ENCODE data around the gene FLAD1. TPM values are rescaled to one million over a fixed set of nuclear protein-coding genes. Genes with fewer than 3 reads are reported as not detected.

FLAD1 gene
- total RNA-seq, 1 experiment from 2014 or later = 97.0 TPM

- Mint-ChIP-seq H3K4me1 (peaks cover 43 to 44% of the 10 kb centered on the region in 2 experiments), H3K27ac (no peak overlapping the region; a peak in 4 of 7 replicates), H3K4me3 (no peak overlapping the region; a peak in 1 of 5 replicates), H3K27me3 (ENCODE audit: low read depth) (no peaks in the 10 kb centered on the region), H3K9me3 (no peaks in the 10 kb centered on the region), H3K36me3 (ENCODE audit: insufficient read depth in 1 of 3, low read depth in 3 of 3) (peaks cover 9 to 31% (median 14%) of the 10 kb centered on the region in 3 experiments; a peak in 6 of 7 replicates)
- peak overlapping the region; percentile 97 for H3K27ac ChIP-seq (ENCODE audit: insufficient read length, low read depth, low read length)
- no peak overlapping the region; the same call in 1 of the 2 replicates for H3K4ac ChIP-seq (ENCODE audit: low read depth, low read length)
- no peaks in the 10 kb centered on the region for H3K27me3 ChIP-seq (ENCODE audit: insufficient read depth, low read length)
- H3T11ph ChIP-seq (ENCODE audit: low read length) = peak overlapping the region; percentile 40
- H3K14ac ChIP-seq (ENCODE audit: insufficient read depth, low read length) = peak overlapping the region; percentile 74; the same call in 1 of the 2 replicates
- H3K79me1 ChIP-seq (ENCODE audit: insufficient read depth, low read depth, low read length, poor library complexity, severe bottlenecking) = peaks cover 5% of the 10 kb centered on the region
- H4K20me1 ChIP-seq (ENCODE audit: control insufficient read depth, insufficient read depth, insufficient read length) = no peaks in the 10 kb centered on the region
- H3K4me1 ChIP-seq (ENCODE audit: insufficient read depth, low read length) = peaks cover 4% of the 10 kb centered on the region; the same call in 1 of the 2 replicates
- no peak overlapping the region for H4K91ac ChIP-seq (ENCODE audit: insufficient read length, low read depth, low read length)
- H3K4me2 ChIP-seq (ENCODE audit: insufficient read depth, insufficient read length, low read length) = peak overlapping the region; percentile 68
- peak overlapping the region; percentile 56 for H3K9ac ChIP-seq (ENCODE audit: extremely low read depth, insufficient read length, low read length)
- H2BK120ac ChIP-seq (ENCODE audit: low read depth, low read length, poor library complexity, severe bottlenecking) = peak overlapping the region; percentile 67
- no peak overlapping the region for H3K56ac ChIP-seq (ENCODE audit: insufficient read length, low read depth, low read length)
- peaks cover 34% of the 10 kb centered on the region for H3K79me2 ChIP-seq (ENCODE audit: insufficient read depth, low read length)
- peak overlapping the region; percentile 24 for H2BK12ac ChIP-seq (ENCODE audit: insufficient read length, low read depth, low read length)
- no peak overlapping the region for H4K8ac ChIP-seq (replicated peaks; ENCODE audit: insufficient read length, low read depth, low read length)
- no peak overlapping the region for H2BK20ac ChIP-seq (ENCODE audit: low read depth, low read length, poor library complexity, severe bottlenecking)
- no peaks in the 10 kb centered on the region for H3K9me3 ChIP-seq (ENCODE audit: control insufficient read depth, low read depth, low read length)
- H3K23me2 ChIP-seq (ENCODE audit: insufficient read length, low read depth, low read length, poor library complexity, severe bottlenecking) = peaks cover 42% of the 10 kb centered on the region
- peak overlapping the region; percentile 5 for H2AK5ac ChIP-seq (ENCODE audit: insufficient read length, low read length)
- H3K23ac ChIP-seq (ENCODE audit: insufficient read length, low read depth, low read length) = no peak overlapping the region
- WGBS (ENCODE audit: extremely low coverage, insufficient read length, low lambda C conversion rate) = no CpG with 5 or more reads among the region's 18 CpGs
- H2BK15ac ChIP-seq (ENCODE audit: low read depth, low read length) = no peak overlapping the region
- H2AFZ ChIP-seq (ENCODE audit: low read length) = no peak overlapping the region
- TF ChIP-seq CTCF (conservative IDR thresholded peaks at IDR 0.05) = no peak
- DNase-seq = peak; percentile 98
- peak overlapping the region; percentile 21 for H2BK5ac ChIP-seq (ENCODE audit: insufficient read length, low read length)
- peak overlapping the region; percentile 8 for H4K5ac ChIP-seq (ENCODE audit: insufficient read length, low read depth, low read length)
- H3K18ac ChIP-seq (ENCODE audit: insufficient read length, low read depth, low read length) = peak overlapping the region; percentile 90
Observed at GRCh38 chr1:154972517-154973343, 10.4 kb upstream of the FLAD1 start.

Data from H9 (cell line).